ENCODE data around the gene KIAA1328. TPM values are rescaled to one million over a fixed set of nuclear protein-coding genes. Genes with fewer than 3 reads are reported as not detected.

The KIAA1328 gene
- total RNA-seq, 6 experiments from 2014 or later = 2.0 to 4.5 (median 2.9) TPM

GRCh38 chr18:36893227-36893626, 64.3 kb downstream of the KIAA1328 start:
- Histone ChIP-seq H3K4me1 (no peaks in the 10 kb centered on the region), H3K4me3 (no peak overlapping the region), H3K27me3 (no peaks in the 10 kb centered on the region), H3K36me3 (no peaks in the 10 kb centered on the region), H3K27ac (no peak overlapping the region), H3K9me3 (no peaks in the 10 kb centered on the region)
- no peak for DNase-seq
- intact Hi-C loops (cut with DNase I) = no loop called here
- ATAC-seq = no peak
- TF ChIP-seq CTCF (IDR thresholded peaks at IDR 0.05) (no peak), POLR2A (IDR thresholded peaks at IDR 0.05) (no peak)
- WGBS (ENCODE audit: insufficient coverage, low coverage, low lambda C conversion rate, missing lambda C conversion rate) = 86% methylated on average over 2 of the region's 5 CpGs

- no peak overlapping the region for H3K27ac ChIP-seq
- intact Hi-C loops (cut with DNase I) = no loop called here
- no peak for DNase-seq
- no peak overlapping the region for H3K4me3 ChIP-seq
- WGBS (ENCODE audit: insufficient coverage, low coverage, low lambda C conversion rate, missing lambda C conversion rate) = 89% methylated on average over 4 of the region's 4 CpGs
- ATAC-seq = no peak
- H3K36me3 ChIP-seq = no peaks in the 10 kb centered on the region
- H3K27me3 ChIP-seq = no peaks in the 10 kb centered on the region
- H3K9me3 ChIP-seq = no peaks in the 10 kb centered on the region
- TF ChIP-seq POLR2A (IDR thresholded peaks at IDR 0.05) = no peak
- no peak for TF ChIP-seq CTCF (IDR thresholded peaks at IDR 0.05)
- no peaks in the 10 kb centered on the region for H3K4me1 ChIP-seq
Observed at GRCh38 chr18:36895606-36896005, 66.7 kb downstream of the KIAA1328 start.

- ATAC-seq (no peak), DNase-seq (no peak)
- H3K4me1 ChIP-seq = no peaks in the 10 kb centered on the region
- no peaks in the 10 kb centered on the region for H3K27me3 ChIP-seq
- H3K4me3 ChIP-seq = no peak overlapping the region
- intact Hi-C loops (cut with DNase I) = no loop called here
- no peaks in the 10 kb centered on the region for H3K9me3 ChIP-seq
- WGBS (ENCODE audit: insufficient coverage, low coverage, low lambda C conversion rate, missing lambda C conversion rate) = 63% methylated on average over 1 of the region's 1 CpG
- H3K36me3 ChIP-seq = no peaks in the 10 kb centered on the region
- H3K27ac ChIP-seq = no peak overlapping the region
- TF ChIP-seq CTCF (IDR thresholded peaks at IDR 0.05) (no peak), POLR2A (IDR thresholded peaks at IDR 0.05) (no peak)
Observed at GRCh38 chr18:36897253-36897652, 68.3 kb downstream of the KIAA1328 start.

- Histone ChIP-seq H3K4me1 (no peaks in the 10 kb centered on the region), H3K36me3 (no peaks in the 10 kb centered on the region), H3K27ac (no peak overlapping the region), H3K4me3 (no peak overlapping the region), H3K27me3 (no peaks in the 10 kb centered on the region), H3K9me3 (no peaks in the 10 kb centered on the region)
- no peak for DNase-seq
- ATAC-seq = no peak
- 77% methylated on average over 3 of the region's 3 CpGs for WGBS (ENCODE audit: insufficient coverage, low coverage, low lambda C conversion rate, missing lambda C conversion rate)
- no peak for TF ChIP-seq POLR2A (IDR thresholded peaks at IDR 0.05)
- peak in 2 of 4 donors; percentile 8 to 26 for TF ChIP-seq CTCF (IDR thresholded peaks at IDR 0.05)
- intact Hi-C loops (cut with DNase I) = no loop called here
Observed at GRCh38 chr18:36899289-36899688, 70.4 kb downstream of the KIAA1328 start.

GRCh38 chr18:36900466-36900865, 71.5 kb downstream of the KIAA1328 start:
- Histone ChIP-seq H3K4me3 (no peak overlapping the region), H3K9me3 (no peaks in the 10 kb centered on the region), H3K27ac (no peak overlapping the region), H3K4me1 (no peaks in the 10 kb centered on the region), H3K27me3 (no peaks in the 10 kb centered on the region), H3K36me3 (no peaks in the 10 kb centered on the region)
- ATAC-seq = no peak
- DNase-seq = no peak
- 98% methylated on average over 4 of the region's 4 CpGs for WGBS (ENCODE audit: insufficient coverage, low coverage, low lambda C conversion rate, missing lambda C conversion rate)
- no peak for TF ChIP-seq CTCF (IDR thresholded peaks at IDR 0.05)
- no peak for TF ChIP-seq POLR2A (IDR thresholded peaks at IDR 0.05)
- intact Hi-C loops (cut with DNase I) = no loop called here

Data from right lobe of liver (tissue), 6 donors.